Endothelial cell of umbilical vein (primary cell): ENCODE measurements around the gene SNX10. TPM values are rescaled to one million over a fixed set of nuclear protein-coding genes. Genes with fewer than 3 reads are reported as not detected.
"Not testable (repeated sequence)": the region's sequence is repeated elsewhere in the genome, so short reads cannot be mapped to it uniquely, and the experiment has no call there.

Experiments
- BruUV-seq: library from RNA; stranded (reverse); fragments of 400-500 nt; replicated peaks from 2 replicates; lab custom pipeline; 2021; lab: Mats Ljungman, UMichigan
- CTCF ChIA-PET: fragments of 300-600, 350-600 bp; sonication (Branson Sonifier 250); formaldehyde crosslinking; loops from one replicate; lab custom pipeline; 2021; ENCODE audit warnings: antibody characterized with exemption, inconsistent platforms; lab: Charles Lee
- POLR2A ChIA-PET: fragments of 300-600, 350-600 bp; sonication (Branson Sonifier 250); formaldehyde crosslinking; loops from one replicate; lab custom pipeline; 2021; ENCODE audit warnings: antibody characterized with exemption, inconsistent platforms; lab: Charles Lee
- DNase-seq: peaks from one replicate; pipeline ENCODE4 v3.0.0-alpha.2; 2011; ENCODE audit warnings: low read depth, low spot score
- FAIRE-seq: peaks from 2 replicates; lab custom pipeline; 2011; peaks lifted over from hg19 to GRCh38; lab: Jason Lieb, UNC
- H2AFZ ChIP-seq: 2 replicates; pipeline ENCODE4 v1.6.0; 2012; ENCODE audit warnings: low read depth, low read length, control low read depth, inconsistent platforms
- H3K27ac ChIP-seq: 2 replicates; pipeline ENCODE4 v1.5.1; 2011; ENCODE audit warnings: low read depth, mild to moderate bottlenecking, control low read depth, low read length, moderate library complexity; ENCODE audit not compliant: insufficient read depth
- H3K27me3 ChIP-seq, 2 experiments: 2 replicates each; pipeline versions ENCODE4 v1.6.0 to v1.6.1; 2011; ENCODE audit warnings: low read length in 2 of 2, mixed read lengths in 1 of 2; ENCODE audit not compliant: control insufficient read depth in 2 of 2, insufficient read depth in 2 of 2
- H3K36me3 ChIP-seq, 2 experiments: 2 replicates in 1 of 2; 3 replicates in 1 of 2; pipeline ENCODE4 v1.5.1; 2011; ENCODE audit warnings: low read length in 2 of 2, mild to moderate bottlenecking in 1 of 2, moderate library complexity in 1 of 2; ENCODE audit not compliant: control insufficient read depth in 2 of 2, insufficient read depth in 2 of 2; ENCODE audit errors: extremely low read depth in 1 of 2
- H3K4me1 ChIP-seq: 3 replicates; pipeline ENCODE4 v1.5.1; 2011; ENCODE audit warnings: mild to moderate bottlenecking, low read length; ENCODE audit not compliant: control insufficient read depth, insufficient read depth; ENCODE audit errors: extremely low read depth
- H3K4me2 ChIP-seq: 2 replicates; pipeline ENCODE4 v1.6.1; 2011; ENCODE audit warnings: low read length, control low read depth, mixed read lengths; ENCODE audit not compliant: insufficient read depth
- H3K4me3 ChIP-seq, 3 experiments: fragments of 200-600 bp in 1 of 3; sonication (generic), shearing (Covaris generic) in 1 of 3; replicated peaks in 1 of 3; 2 replicates each; pipeline ENCODE4 v1.5.1; 2011 to 2016; ENCODE audit warnings: control low read depth in 3 of 3, low read length in 3 of 3, mild to moderate bottlenecking in 2 of 3, inconsistent platforms in 1 of 3, low read depth in 1 of 3, moderate library complexity in 1 of 3; ENCODE audit not compliant: insufficient read depth in 1 of 3
- H3K79me2 ChIP-seq: 2 replicates; pipeline ENCODE4 v1.6.0; 2012; ENCODE audit warnings: low read length, inconsistent platforms; ENCODE audit not compliant: control insufficient read depth, insufficient read depth
- H3K9ac ChIP-seq: replicated peaks from 2 replicates; pipeline ENCODE3; 2011; ENCODE audit warnings: low read length, control low read depth; ENCODE audit not compliant: insufficient read depth; ENCODE audit errors: extremely low read depth
- H3K9me1 ChIP-seq: replicated peaks from 3 replicates; pipeline ENCODE4 v1.6.0; 2011; ENCODE audit warnings: mild to moderate bottlenecking, low read length; ENCODE audit not compliant: control insufficient read depth, insufficient read depth; ENCODE audit errors: extremely low read depth
- H3K9me3 ChIP-seq: replicated peaks from 2 replicates; pipeline ENCODE4 v1.5.1; 2012; ENCODE audit warnings: low read length, inconsistent platforms; ENCODE audit not compliant: control insufficient read depth, insufficient read depth
- H4K20me1 ChIP-seq: replicated peaks from 2 replicates; pipeline ENCODE3; 2011; ENCODE audit warnings: mild to moderate bottlenecking, low read length; ENCODE audit not compliant: control insufficient read depth, insufficient read depth; ENCODE audit errors: extremely low read depth
- CTCF ChIP-seq, 2 donors: IDR thresholded peaks; 1 replicate in 1 of 2; 2 replicates in 1 of 2; pipeline ENCODE4 v1.5.1; 2011; ENCODE audit warnings: low read length in 2 of 2, mild to moderate bottlenecking in 2 of 2, moderate library complexity in 2 of 2, control low read depth in 1 of 2, inconsistent platforms in 1 of 2, low read depth in 1 of 2; ENCODE audit not compliant: insufficient read depth in 1 of 2; ENCODE audit errors: extremely low read depth in 1 of 2
- FOS ChIP-seq: IDR thresholded peaks from 2 replicates; pipeline ENCODE4 v1.6.1; 2011; ENCODE audit warnings: mild to moderate bottlenecking, low read length, moderate library complexity, borderline replicate concordance; ENCODE audit not compliant: insufficient read depth
- GATA2 ChIP-seq: IDR thresholded peaks from 2 replicates; pipeline ENCODE4 v1.7.0; 2011; ENCODE audit warnings: low read depth, mild to moderate bottlenecking, moderate library complexity, mixed read lengths, low read length; ENCODE audit not compliant: insufficient read length, insufficient read depth
- JUN ChIP-seq: IDR thresholded peaks from 2 replicates; pipeline ENCODE4 v1.6.1; 2011; ENCODE audit warnings: borderline replicate concordance, low read depth; ENCODE audit not compliant: insufficient read length, insufficient read depth
- dilution Hi-C: fragments of 300-500 bp; cut with MboI; formaldehyde crosslinking; loops from one replicate; pipeline ENCODE4 v1.15.0; 2019; ENCODE audit warnings: low sequenced_read_pairs; ENCODE audit not compliant: extremely low pct_ligation_motif_present
- intact Hi-C: fragments of 100-400 bp; cut with micrococcal nuclease; formaldehyde crosslinking; loops from one replicate; pipeline ENCODE4 v1.10.0; 2022
- polyA plus RNA-seq, 4 experiments: library from polyadenylated mRNA; depleted of rRNA in 3 of 4; stranded (reverse) in 3 of 4; unstranded in 1 of 4; fragments of >200 nt; gene quantifications; 2 replicates each; pipeline versions ENCODE4 v1.2.1 to v1.2.3, GENCODE V29; 2011 to 2012; ENCODE audit warnings: missing spikeins in 1 of 4
- total RNA-seq: library from RNA; stranded (reverse); gene quantifications from 2 replicates; pipeline ENCODE4 v1.2.3, GENCODE V29; 2021

The SNX10 gene
- total and polyA plus RNA-seq, 2 donors (not counting 3 experiments of a cell fraction or from before 2014, with no cell fraction given), result 0.25 to 0.80 TPM

- Histone ChIP-seq H3K4me1 (no peaks in the 10 kb centered on the region), H3K27me3 (peaks cover 2 to 3% of the 10 kb centered on the region in 2 experiments), H3K27ac (no peak overlapping the region), H3K9me1 (no peaks in the 10 kb centered on the region), H2AFZ (no peak overlapping the region), H3K79me2 (no peaks in the 10 kb centered on the region), H3K9me3 (no peaks in the 10 kb centered on the region), H3K4me2 (no peak overlapping the region), H3K9ac (no peak overlapping the region), H4K20me1 (no peaks in the 10 kb centered on the region), H3K36me3 (no peaks in the 10 kb centered on the region), H3K4me3 (no peak overlapping the region)
- FAIRE-seq, result no peak
- CTCF ChIA-PET, result interaction anchor here (1.2 kb wide), 1 partner anchor 15 kb away, joined by 4 read pairs; no protein-coding TSS in a partner anchor
- BruUV-seq, result no TSS peak
- intact Hi-C loops (loop anchor here (5.0 kb wide), 1 partner anchor 876 kb away; no protein-coding TSS in a partner anchor), dilution Hi-C loops (no loop called here)
- POLR2A ChIA-PET, result no interaction called here
- no peak for DNase-seq
- TF ChIP-seq FOS, result no peak
- TF ChIP-seq CTCF (IDR thresholded peaks at IDR 0.05; ENCODE audit: extremely low read depth in 1 of 2, insufficient read depth in 1 of 2, low read depth in 1 of 2, low read length in 2 of 2), result no peak
- no peak for TF ChIP-seq GATA2
- no peak for TF ChIP-seq JUN
These were observed 5.5 kb upstream of the SNX10 start for GRCh38 chr7:26286157-26286556.

- dilution Hi-C loops, DNase-seq, CTCF ChIA-PET, H3K4me1 ChIP-seq, BruUV-seq, H3K9me1 ChIP-seq, H3K9ac ChIP-seq, H3K4me2 ChIP-seq, H4K20me1 ChIP-seq, H3K9me3 ChIP-seq, H2AFZ ChIP-seq, H3K27me3 ChIP-seq, H3K79me2 ChIP-seq, FAIRE-seq, H3K4me3 ChIP-seq, H3K36me3 ChIP-seq, H3K27ac ChIP-seq: not testable (repeated sequence)
- POLR2A ChIA-PET, result interaction anchor here (0.6 kb wide), 1 partner anchor 35 kb away, joined by 7 read pairs; no protein-coding TSS in a partner anchor
- intact Hi-C loops, result loop anchor here (5.0 kb wide), 1 partner anchor 874 kb away; no protein-coding TSS in a partner anchor
These were observed 3.5 kb upstream of the SNX10 start for GRCh38 chr7:26288126-26288525.
